IPS DF 4.7 (cell line): Measurements from ENCODE around the gene PIK3C2G.
"Not testable (repeated sequence)": the region's sequence is repeated elsewhere in the genome, so short reads cannot be mapped to it uniquely, and the experiment has no call there.

Experiments
- DNase-seq: peaks from one replicate; pipeline ENCODE4 v3.0.0-alpha.2; 2013; ENCODE audit warnings: low spot score; ENCODE audit errors: extremely low read depth

Gene PIK3C2G, protein sequence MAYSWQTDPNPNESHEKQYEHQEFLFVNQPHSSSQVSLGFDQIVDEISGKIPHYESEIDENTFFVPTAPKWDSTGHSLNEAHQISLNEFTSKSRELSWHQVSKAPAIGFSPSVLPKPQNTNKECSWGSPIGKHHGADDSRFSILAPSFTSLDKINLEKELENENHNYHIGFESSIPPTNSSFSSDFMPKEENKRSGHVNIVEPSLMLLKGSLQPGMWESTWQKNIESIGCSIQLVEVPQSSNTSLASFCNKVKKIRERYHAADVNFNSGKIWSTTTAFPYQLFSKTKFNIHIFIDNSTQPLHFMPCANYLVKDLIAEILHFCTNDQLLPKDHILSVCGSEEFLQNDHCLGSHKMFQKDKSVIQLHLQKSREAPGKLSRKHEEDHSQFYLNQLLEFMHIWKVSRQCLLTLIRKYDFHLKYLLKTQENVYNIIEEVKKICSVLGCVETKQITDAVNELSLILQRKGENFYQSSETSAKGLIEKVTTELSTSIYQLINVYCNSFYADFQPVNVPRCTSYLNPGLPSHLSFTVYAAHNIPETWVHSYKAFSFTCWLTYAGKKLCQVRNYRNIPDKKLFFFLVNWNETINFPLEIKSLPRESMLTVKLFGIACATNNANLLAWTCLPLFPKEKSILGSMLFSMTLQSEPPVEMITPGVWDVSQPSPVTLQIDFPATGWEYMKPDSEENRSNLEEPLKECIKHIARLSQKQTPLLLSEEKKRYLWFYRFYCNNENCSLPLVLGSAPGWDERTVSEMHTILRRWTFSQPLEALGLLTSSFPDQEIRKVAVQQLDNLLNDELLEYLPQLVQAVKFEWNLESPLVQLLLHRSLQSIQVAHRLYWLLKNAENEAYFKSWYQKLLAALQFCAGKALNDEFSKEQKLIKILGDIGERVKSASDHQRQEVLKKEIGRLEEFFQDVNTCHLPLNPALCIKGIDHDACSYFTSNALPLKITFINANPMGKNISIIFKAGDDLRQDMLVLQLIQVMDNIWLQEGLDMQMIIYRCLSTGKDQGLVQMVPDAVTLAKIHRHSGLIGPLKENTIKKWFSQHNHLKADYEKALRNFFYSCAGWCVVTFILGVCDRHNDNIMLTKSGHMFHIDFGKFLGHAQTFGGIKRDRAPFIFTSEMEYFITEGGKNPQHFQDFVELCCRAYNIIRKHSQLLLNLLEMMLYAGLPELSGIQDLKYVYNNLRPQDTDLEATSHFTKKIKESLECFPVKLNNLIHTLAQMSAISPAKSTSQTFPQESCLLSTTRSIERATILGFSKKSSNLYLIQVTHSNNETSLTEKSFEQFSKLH (N-terminal part only)

DNA sequence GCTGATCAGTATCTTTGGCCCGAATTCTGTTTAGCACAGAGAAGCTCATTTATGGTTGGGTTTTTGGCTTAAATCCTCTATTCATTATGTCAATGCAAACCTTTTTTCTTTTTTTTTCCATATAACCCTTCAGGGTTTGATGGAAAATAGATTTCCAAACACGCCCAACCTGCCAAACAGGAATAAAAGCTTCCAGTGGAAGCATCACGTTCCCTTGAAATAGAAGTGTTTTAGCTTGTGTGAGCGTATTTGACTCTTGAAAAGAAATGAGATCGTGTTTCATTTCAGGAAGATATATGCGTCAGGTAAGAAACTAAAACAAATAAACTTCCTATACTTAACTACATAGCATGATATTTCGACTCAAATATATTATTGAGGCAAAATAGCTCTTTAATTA, at the start of gene PIK3C2G:
Gene PIK3C2G (plus strand): TSS at position 246 of the 400 bp plus-strand sequence. CDS start 20,564 bp downstream, outside the sequence.
- no peak for DNase-seq

DNA sequence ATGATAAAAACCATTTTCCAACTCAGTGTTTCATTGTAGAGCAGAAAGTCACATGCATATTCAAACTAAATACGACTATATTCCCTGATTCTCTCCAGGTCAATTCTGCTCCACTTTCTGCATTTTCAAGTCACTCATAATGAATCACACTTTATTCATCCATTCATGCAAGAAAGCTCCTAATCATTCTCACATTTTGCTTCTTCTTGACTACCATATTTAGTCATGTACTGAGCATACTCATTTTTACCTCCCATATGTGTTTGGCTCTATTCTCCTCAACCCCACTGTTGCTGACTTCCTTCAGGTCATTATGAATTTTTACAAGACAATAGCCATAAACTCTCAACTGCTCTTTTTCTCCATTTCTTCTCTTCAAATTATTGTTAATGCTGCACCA, 43.4 kb upstream of the PIK3C2G start:
- DNase-seq: no peak

DNA sequence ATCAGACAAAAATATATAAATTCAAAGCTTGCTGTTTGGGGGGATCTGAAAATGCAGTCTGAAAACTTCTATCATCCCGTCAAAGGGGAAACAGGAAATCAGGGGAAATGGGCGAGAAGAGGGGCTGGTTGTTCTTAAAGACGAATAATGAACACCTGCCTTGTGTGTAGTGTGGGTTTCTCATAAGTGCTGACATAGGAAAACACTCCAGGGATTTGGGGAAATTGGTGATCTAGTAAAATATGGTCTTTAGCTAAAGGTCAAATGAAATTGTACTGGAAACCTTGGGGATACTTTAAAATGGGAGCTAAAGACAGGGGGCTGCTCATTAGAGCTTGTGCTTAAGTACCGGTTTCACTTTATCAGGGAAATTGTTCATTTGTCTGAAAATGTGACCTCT, 39.6 kb upstream of the PIK3C2G start:
- no peak for DNase-seq

DNA sequence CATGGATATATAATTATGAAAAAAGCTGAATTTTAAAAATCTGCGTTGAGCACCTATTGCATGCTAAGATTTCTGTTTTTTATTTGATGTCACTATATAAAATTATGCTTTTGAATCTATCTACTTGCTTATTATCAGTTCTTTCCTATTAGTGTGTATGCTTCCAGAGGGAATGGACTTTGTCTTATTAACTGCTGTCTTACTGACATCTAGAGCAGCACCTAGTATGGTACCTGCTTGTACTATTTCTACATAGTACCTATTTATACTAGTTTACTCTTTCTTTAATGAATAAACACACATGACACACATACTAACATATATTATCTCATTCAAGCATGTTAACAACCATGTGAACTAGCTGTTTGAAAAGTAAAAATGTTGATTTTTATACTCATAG, 38.6 kb upstream of the PIK3C2G start:
- DNase-seq: no peak

DNA sequence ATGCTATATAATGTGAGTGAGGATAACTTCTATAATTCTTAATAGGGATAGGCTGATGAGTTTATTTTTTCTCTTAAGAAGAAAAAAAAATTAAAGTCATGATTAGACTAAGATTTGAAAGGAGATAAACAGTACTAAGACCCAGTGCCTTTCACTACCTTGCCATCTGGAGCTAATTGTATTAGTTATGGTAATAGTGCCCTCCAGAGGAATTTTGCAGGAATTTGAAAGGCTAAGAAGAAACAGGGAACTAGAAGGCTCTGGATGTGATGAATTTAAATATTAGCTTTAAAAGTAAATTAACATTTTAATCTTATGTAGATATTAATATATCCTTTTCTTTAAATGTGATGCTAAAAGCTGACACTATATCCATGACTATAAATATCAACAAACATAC, 36.6 kb upstream of the PIK3C2G start:
- peak; percentile 11 for DNase-seq

DNA sequence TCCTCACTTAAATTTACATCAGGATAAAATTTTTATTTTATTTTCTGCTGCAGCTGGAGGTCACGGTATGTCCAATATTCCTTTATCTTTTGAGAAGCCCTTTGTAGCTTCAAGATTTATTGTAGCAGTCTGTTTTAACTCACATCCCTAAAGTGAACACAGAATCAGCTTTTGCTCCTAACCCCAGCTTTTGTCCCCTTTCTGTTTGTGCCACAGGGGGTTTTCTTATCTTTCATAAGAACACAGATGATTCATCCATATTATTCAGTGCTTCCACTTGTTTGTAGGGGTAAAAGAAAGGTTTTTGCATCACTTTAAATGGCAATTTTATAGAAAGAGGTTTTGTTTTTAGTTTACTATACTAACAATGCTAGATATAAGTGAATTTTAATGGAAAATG, 21.8 kb upstream of the PIK3C2G start:
- no peak for DNase-seq

DNA sequence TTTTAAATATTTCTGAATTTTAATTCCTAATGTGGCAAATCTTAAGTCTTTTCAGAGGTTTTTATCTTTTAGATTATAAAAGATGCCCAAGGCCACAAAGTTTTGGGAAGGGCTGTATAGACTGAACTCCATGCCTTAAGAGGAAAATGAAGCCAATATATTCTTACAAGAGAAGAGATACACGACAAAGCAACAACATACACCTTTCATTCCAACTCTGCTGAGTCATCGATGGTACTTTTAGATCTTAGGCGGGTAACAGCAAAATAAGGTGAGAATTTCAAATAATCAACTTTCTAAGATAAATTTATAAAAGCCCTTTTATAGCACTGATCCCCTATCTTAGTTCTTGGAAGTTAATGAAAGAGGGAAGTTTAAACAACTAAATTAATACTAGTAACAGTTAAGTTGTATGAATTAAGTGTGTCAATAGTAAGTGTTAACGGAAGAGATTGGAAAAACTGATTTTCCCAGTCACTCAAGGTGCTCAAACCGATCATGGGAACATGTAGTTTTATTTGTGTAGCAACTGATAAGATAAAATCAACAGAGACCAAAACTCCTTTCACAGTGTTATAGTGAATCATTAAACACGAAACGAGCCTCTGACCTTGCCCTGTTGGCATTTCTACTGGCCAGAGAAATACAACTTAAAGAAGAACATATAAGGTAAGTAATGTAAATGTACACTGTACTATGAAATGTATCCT, 18.8 kb upstream of the PIK3C2G start:
- no peak for DNase-seq

DNA sequence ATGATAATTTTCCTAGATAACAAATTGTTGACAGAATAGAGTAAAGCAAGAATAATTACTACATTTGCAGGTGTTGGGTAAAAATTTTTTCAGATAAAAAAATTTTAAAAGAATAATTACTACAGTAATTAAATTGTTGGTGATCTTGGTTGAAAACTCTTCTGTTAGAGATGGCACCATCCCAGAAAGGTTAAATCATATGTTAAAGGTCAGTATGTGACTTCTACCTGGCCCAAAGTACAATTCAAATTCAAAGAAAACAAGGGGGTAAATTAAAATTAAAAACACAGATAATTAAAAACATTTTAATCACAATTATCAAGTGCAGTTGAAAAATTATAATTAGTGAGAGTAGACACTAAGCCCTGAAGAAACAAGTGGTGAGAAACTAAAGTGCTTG, 18.1 kb upstream of the PIK3C2G start:
- no peak for DNase-seq

DNA sequence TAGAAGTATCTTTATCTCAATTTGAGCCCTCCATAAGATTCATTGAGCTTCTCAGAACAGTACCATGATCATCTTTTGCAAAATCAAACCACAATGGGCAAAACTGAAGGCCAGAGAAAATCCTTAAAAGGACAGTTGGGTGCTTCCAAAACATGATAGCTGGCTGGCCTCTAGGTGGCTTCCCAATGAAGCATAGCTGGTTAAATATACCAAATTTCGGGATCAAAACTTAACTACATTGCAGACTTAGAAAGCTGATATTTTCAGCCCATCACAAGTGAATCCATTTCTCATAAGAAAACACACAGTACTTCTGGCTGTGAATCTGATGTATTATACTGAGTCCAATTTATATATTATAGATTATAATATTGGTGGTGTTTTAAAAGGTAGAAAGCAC, 15.3 kb upstream of the PIK3C2G start:
- DNase-seq: no peak

DNA sequence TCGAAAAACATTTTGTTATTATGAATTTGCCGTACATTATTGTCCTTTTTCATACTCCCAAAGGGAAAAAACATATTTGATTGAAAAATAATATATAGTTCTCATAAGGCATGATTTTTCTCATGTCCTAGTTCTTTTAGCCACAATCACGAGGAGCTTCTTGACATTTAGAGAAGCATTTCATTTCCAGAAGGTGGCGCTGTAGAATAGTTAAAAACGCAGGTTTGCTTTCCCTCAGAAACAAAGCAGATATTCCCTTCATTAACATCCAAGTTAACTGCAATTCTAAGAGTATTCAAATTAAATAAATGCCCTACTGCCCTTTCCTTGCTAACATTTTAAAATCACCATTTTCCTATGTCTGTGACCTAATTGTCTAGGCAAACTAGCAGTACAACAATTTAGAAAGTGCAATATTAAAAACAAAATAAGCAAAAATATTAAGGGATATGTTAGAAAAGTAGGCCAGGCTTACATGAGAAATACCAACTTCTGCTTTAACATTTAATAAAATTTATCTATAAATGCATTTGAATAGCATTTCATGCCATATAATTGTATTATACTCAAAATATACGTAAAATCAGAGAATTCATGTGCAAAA, 10.9 kb upstream of the PIK3C2G start:
- peak; percentile 53 for DNase-seq

DNA sequence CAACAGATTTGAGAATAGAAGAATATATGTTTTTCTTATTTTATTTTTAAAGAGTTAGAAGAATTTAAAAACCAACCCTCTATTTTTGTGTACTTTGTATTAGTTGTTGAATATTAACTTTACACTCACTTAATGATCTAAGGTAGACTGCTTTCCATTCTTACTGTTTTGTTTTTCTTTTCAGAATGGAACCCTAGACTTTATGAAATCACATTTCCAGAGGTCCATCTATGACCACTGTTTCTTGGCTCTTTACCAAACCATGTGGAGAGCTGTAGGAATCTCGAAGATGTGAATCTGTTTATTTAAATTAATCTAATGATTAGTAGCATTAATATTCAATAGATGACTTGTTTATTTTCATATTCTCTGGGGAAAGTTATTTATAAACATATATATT, 7.2 kb upstream of the PIK3C2G start:
- DNase-seq: no peak

DNA sequence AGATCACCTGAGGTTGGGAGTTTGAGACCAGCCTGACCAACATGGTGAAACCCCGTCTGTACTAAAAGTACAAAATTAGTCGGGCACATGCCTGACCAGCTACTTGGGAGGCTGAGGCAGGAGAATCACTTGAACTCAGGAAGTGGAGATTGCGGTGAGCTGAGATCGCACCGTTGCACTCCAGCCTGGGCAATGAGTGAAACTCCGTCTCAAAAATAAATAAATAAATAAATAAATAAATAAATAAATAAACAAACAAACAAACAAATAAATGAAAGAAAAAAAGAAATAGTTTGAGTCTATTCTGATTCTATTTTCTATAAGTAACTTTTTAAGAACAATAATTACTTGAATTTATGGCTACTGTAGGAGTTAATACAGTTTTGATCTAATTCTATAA, 6.3 kb upstream of the PIK3C2G start:
- not testable (repeated sequence) for DNase-seq

DNA sequence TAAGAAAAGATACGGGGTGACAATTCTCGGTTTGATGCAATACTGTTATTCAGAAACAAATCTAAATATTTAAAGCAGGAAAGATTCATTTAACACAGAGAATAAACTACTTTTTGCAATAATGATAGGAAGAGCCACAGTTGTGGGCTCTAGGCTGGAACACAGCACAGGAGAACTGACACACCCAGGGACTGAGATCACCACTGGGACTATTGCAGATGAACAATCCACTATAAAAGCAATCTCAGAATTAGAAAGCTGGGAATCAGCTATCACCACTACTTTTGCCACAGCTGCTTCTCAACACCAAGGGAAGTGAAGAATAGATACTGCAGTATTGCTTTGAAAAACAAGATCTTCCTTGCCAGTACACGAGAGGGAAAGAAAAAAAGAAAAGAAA, 4.1 kb upstream of the PIK3C2G start:
- DNase-seq: no peak

DNA sequence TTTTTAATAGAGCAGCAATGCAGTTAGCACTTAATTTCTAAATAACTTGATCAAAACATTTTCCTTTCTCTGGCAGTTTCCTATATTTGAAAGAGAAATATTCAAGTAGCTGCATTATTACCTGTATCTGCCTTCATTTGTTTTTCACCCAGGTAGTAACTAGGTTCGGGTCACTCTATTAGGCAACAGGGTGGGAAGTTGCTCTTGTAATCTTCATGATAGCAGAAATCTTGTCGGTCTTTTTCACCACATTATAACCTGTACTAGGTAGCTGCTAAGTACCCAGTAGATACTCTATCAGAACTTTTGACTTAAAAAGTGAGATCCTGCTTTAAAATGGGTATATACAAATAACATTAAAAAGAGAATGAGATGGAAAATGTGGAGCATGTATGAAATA, 2.4 kb upstream of the PIK3C2G start:
- DNase-seq: no peak

DNA sequence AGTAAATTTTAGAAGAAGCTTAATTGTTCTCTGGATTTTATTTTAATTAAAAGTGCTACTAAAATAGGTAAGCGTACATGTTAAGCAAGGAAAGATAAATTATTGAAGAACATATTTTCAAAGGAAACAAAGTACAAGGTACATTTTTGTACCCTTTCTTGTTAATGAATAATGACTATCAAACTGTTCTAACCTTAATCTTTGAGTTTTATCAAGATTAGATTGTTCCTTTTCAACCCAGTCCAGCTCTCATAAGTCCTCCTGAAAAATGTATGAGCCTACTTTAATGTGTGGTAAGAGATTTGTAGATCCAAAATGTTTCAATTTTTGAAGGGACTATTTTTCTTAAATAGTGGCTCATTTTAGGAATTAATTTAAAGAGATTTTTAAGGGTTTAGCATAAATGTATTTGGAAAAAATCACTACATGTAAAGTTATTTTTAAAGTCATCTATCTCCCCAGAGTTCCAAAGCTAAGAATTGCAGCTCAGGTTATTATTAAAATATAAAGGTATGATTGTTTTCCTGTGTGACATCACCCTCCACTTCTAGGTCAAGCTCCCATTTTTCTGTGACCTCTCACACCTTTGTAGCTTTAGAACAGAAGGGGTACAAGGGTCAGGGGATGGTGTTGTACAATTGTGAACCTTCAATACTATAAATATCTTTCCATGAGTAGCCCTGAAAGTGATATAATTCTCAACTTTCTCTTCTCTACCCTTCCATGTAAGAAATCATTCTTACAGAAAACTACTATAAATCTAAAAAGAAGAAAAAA, 1.2 kb upstream of the PIK3C2G start:
- DNase-seq: no peak

DNA sequence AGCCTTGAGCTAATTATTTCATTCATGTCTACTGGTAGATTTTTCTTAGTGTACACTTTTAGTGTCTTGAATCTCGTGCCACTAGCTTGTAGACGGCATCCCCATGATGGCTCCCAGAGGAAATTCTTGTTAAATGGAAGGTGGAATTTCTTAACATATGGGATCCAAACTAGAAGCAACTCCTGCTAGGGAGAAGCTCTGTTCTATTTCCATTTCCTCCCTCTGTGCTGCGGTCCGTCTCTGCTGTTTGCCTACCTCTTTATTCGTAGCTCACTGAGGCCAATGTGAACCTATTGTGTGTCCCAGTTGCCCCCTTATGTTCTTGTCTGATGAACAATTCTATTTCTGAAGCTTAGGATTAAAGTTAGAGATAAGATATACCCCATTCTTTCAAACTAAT, 588 bp downstream of the PIK3C2G start:
- no peak for DNase-seq

DNA sequence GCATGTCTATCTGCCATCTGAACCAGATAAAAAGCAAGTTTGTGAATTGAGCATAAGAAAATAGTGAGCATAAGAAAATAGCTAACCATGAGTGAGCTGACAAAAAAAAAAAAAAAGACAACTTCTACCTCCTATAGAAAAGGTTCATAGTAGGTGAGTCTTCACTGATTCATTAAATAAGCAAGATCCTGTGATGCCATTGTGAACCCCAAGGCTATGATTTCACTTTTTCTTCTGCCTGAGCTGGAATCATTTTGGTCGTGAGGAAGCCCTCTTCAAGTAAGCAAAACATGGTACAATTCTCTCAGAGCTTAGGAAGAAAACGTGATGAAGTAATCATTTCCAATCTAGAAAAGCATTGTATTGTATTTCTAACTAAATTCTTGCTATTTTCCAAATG, 1.2 kb downstream of the PIK3C2G start:
- DNase-seq: no peak

DNA sequence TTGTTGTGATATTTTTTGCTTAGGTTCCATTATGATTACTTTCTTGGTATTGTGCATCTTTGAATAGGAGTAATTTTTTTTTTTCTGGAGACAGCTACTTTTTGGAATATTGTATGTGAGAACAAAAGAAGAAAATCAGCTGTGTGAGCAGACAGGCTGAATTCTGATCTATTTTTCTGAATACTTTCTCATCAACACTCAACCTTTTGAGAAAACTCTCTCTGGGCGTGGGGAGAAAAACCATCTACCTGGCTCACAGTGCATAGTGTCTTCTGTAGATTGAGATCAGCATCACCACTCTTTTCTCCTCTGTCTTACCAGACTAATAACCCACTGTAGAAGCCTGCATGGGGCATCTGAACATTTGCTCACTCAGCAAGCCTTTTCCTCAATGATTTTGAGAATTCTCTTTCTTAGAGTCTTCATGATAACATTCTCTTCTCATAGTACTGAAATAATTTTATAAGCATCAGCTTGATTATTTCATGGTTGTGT, 3.3 kb downstream of the PIK3C2G start:
- DNase-seq: no peak

DNA sequence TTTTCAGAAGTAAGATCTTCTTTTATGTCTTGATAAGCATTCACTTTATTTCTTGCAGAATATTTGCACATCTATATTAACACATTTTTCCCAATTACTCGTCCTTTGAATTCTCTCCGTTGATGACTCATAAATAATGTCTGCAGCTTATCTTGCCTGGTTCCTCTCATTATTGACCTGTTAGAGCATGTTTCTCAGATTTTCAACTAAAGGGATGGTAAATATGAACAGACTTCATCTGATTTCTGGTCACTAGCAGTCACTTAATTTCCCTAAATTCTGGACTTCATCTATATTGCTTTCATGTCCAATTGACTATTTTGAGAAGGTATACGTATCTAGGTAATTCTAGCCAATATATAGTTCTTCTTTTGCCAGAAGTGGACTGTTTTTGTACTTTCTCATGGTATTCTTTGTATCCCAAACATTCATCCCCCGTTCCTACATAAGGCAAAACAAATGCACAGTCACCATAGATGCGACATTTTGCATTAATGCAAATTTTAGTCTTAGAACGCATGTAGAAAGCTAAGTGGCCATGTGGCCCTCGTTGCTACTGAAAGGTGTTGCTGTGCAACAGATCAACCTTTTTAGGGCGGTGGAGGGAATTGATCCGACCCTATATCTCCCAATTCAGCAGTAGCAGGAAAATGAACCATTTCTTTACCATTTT, 6.2 kb downstream of the PIK3C2G start:
- no peak for DNase-seq
